NCI-H2107 treated with DMSO at 0.1 percent for 48 hours (cell line): ENCODE data around the gene MARK3.

Experiments
- DNase-seq: peaks from one replicate; lab custom pipeline; 2025; ENCODE audit not compliant: unreplicated experiment; lab: John Stamatoyannopoulos, UW

The MARK3 gene

GRCh38 chr14:103535081-103535890 is 150.1 kb downstream of the MARK3 start:
- DNase-seq, result no peak

- DNase-seq, result no peak
Measured at GRCh38 chr14:103535891-103536565, 150.8 kb downstream of the MARK3 start.

- DNase-seq, result no peak
Measured at GRCh38 chr14:103536693-103537092, 151.5 kb downstream of the MARK3 start.

- no peak for DNase-seq
Measured at GRCh38 chr14:103537175-103537990, 152.2 kb downstream of the MARK3 start.

GRCh38 chr14:103538291-103539055 is 153.3 kb downstream of the MARK3 start:
- no peak for DNase-seq

GRCh38 chr14:103539056-103539825 is 154.0 kb downstream of the MARK3 start:
- no peak for DNase-seq

GRCh38 chr14:103540821-103541708 is 155.8 kb downstream of the MARK3 start:
- no peak for DNase-seq

GRCh38 chr14:103541709-103542604 is 156.7 kb downstream of the MARK3 start:
- no peak for DNase-seq

- peak; percentile 74 for DNase-seq
Measured at GRCh38 chr14:103542605-103543088, 157.4 kb downstream of the MARK3 start.

GRCh38 chr14:103543140-103543539 is 157.9 kb downstream of the MARK3 start:
- DNase-seq, result no peak

- DNase-seq, result no peak
Measured at GRCh38 chr14:103543721-103544387, 158.6 kb downstream of the MARK3 start.

GRCh38 chr14:103544388-103545218 is 159.4 kb downstream of the MARK3 start:
- DNase-seq, result no peak

- DNase-seq, result no peak
Measured at GRCh38 chr14:103545219-103545914, 160.2 kb downstream of the MARK3 start.

- no peak for DNase-seq
Measured at GRCh38 chr14:103545915-103546651, 160.9 kb downstream of the MARK3 start.
